GM21737 (cell line): Measurements from ENCODE around the gene ALPL.

Experiments used
- ATAC-seq: cut with Tn5 transposase; IDR thresholded peaks from one replicate; pipeline ENCODE4 v1.9.1; 2021; ENCODE audit warnings: mild to moderate bottlenecking, moderate library complexity; ENCODE audit not compliant: unreplicated experiment

The ALPL gene

DNA sequence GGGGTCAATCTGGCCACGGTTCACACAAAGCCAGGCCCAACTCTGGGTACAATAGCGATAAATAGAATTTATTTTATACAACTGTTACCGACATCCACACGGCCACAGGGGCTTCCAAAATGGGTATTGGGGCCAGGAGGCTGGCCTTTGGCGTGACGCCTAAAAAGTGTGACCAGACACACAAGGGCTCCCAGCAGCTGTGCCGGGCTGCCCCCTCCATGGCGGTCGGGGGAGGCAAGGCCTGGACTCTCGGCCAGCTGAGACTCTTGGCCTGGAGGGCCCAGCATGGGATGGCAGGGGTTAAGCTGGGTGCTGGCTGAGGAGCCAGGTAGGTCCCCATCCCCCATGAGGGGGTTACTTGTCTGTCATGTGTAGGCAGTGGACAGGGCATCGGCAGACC, 87.0 kb downstream of the ALPL start:
- ATAC-seq, result no peak

DNA sequence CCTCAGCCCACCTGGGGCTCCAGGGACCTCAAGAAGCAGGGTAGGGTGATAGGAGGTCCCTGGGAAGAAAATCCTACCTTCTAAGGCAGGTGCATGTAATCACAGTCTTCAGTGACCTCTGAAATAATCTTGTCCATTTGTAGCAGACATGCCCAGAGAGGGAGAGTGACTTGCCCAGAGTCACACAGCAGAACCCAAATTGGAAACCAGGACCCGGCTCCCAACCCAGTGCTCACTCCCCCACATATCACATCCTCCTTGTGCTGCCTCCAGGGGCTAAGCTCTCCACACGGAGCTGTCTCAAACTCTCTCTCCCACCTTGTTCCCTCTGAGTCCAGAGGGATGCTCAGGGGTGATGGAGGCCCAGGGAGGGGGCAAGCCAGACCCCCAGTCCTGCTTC, 87.4 kb downstream of the ALPL start:
- ATAC-seq, result no peak

DNA sequence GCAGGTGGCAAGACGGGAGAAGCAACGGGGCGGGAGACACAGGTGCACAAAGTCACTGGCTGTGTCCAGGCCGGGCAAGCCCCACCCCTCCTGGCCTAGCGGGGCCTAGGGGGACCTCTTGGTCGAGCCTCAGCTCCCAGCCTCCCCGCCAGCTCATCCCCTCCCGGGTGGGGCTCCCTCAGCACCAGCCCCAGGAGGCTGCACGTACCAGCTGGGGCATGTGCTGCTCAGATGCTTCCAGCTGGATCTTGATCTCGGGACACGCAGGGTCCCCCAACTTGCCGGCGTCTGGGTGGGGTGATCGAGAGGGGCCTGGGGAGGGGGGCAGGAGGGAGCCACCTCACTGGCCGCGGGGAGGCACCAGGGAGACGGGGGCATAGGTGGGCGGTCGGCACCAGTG, 88.5 kb downstream of the ALPL start:
- no peak for ATAC-seq

DNA sequence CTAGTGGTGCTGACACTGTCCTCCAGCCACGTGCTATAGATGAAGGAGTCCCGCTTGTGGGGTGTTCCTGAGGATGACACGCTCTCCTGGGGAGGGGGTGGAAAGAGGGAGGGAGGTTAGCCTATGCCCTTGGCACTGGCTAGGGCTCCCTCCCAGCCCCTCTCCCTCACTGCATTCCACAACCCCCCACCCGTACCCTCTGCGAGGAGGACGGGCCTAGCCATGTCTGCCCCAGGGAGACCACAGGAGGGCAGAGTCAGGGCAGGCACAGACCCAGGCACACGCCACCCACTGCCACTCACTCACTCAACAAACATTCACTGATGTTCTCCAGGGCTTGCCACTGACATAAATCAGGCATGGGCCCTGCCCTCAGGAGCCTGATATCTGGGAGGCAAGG, 89.2 kb downstream of the ALPL start:
- ATAC-seq, result no peak

DNA sequence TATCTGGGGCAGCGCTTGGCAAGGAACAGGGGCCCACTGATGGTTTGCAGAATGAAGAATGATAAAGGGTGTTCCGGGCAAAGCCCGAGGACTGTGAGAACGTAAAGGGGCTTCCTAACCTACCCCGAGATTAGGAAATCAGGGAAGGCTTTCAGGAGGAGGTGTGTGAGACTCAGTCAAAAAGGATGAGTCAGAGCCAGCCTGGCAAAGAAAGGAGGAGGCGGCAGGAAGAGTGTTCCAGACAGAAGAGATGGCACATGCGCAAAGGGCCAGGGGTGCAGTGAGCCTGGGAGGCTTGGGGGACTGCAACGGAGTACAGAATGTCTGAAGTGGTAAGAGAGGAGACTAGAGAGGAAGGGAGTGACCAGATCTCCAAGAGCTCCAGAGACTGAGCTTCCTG, 89.7 kb downstream of the ALPL start:
- no peak for ATAC-seq

DNA sequence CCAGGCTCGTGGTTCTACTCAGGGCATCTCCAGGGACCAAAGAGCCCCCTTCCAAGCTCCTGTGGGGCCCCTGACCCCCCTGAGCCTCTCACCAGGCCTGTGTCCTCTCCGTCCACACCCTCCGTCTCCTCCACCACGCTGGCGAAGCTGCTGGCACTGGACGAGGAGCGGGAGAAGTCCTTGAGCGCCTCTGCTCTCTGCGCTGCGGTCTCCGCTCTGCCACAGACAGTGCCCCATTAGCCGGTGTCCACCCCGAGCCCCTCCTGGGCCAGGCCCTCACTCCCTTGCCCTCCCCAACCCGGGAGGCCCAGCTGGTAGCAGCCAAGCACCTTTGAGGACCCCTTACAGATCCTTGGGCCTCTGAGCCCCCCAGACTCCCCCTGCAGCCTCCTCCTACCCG, 90.2 kb downstream of the ALPL start:
- ATAC-seq, result no peak

DNA sequence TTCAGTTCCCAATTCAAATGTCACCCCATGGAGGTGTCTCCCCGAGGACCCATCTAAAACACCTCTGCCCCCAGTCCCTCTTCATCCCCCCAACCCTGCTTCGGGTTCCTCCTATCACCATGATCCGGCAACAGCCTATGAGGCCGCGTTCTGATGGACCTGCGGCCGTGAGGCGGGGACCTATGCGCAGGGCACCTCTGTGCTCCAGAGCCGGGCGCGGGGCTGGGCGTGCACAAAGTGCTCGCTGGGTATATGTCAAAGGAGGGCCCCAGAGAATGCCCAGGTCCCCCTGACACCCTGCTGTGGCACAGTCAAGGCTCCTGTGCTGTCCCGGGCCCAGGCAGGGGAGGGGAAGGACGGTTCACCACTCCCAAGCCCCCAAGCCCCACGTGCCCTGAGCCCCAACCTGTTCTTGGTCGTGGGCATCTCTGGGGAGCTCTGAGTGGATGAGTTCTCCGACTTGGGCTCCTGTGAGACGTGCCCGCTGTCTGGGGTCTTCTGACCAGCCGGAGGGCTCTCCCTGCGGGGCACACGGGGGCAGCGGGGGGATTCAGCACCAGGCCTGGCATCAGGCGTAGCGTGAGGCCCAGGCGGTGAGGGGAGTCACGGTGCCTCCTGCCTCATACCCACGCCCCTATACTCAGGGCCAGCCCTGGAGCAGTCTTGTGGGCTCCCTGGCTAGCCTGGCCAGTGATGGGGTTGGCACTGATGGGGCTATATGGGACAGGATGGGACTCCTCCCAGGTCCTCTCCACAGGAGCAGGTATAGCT, 92.2 kb downstream of the ALPL start:
- no peak for ATAC-seq

DNA sequence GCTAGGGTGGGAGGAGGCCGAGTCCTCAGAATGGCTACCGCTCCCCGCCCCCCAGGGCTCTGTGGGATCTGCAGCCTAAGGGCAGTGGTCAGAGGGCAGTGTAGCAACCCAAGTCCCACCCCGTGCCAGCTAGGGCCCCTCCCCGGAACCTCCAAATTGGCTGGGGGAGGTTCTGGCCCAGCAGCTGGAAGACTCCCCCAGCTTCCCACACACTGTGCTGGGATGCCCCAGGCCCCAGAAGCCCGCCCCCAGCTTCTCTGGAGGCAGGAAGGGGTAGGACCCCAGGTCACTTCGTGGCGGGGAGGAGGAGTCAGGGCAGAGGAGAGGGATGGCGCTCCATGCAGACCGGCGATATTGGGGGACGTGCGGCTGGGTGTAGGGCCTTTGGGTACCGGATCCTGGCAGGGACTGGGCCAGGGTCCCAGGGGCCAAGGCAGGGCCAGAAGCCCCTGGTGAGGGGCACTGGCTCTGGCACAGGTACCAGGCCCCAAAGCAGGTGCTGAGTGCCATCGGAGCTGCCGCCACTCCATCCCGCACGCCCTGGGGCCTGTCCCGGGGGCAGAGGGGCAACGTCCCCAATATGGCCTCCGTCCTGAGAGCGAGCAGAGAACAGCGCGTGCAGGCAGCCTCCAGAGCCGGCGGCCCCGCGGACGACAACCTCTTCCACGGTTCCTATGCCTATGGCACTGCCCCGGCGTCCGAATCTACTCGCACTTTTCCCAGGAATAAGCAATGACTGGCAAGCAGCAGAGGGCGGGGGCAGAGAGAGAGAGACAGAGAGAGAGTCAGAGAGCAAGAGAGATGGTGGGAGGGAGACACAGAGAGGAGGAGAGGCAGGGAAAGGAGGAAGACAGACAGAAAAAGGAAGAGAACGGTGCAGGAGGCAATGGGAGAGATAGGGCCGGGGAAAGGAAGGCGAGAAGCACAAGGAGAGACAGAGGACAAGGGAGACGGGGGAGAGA, 94.2 kb downstream of the ALPL start:
- ATAC-seq, result no peak

DNA sequence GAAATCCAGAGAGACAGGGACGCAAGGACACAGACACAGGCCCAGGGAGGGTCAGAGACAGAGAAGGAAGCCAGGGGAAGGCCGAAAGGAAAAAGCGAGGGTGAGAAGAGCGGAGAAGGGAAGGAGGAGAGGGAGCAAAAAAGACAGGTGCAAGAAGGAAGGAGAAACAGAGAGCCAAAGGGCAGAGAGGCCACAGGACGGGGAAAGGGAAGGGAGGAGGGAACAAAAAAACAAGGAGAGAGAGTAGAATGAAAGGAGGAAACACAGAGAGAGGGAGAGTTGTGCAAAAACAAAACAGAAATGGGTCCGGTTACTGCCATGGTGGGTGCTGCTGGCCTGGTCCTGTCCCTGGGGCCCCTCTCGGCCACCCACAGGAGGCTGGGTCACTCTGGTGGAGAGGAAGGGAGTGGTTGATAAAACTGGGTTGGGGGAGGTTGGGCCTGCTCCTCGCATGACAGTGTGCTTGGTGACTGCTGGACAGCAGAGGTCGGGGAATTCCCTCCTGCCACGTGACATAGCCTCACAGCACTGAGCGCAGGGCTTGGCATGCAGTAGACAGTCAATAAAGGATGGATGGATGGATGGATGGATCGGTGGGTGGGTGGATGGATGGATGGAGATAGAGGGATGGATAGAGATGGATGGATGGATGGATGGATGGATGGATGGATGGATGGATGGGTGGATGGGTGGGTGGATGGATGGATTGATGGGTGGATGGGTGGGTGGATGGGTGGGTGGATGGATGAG, 95.2 kb downstream of the ALPL start:
- no peak for ATAC-seq

DNA sequence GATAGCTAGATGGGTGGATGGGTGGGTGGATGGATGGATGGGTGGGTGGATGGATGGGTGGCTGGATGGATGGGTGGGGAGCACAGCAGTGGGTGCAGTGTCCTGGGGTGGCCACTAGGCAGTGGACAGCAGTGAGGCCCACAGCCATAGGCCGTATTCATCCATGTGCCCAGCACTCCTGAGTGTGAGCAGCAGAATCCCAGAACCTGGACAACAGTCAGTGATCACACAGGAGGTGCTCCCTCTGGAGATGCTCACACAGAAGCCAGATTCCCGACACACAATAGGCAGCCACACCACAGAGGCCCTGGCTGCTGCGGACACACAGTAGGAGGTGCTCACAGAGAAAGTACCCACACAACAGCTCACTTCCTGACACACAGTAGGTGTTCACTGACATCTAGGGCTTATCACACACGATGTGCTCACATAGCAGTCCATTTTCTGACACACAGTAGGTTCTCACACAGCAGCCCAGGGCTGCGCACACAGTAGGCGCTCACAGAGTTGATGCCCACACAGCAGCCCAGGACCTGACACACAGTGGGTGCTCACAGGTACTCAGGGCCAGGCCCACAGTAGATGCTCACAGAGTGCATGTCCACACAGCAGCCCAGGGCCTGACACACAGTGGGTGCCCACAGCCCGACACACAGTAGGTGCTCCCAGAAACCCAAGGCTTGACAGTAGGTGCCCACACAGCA, 95.9 kb downstream of the ALPL start:
- no peak for ATAC-seq

DNA sequence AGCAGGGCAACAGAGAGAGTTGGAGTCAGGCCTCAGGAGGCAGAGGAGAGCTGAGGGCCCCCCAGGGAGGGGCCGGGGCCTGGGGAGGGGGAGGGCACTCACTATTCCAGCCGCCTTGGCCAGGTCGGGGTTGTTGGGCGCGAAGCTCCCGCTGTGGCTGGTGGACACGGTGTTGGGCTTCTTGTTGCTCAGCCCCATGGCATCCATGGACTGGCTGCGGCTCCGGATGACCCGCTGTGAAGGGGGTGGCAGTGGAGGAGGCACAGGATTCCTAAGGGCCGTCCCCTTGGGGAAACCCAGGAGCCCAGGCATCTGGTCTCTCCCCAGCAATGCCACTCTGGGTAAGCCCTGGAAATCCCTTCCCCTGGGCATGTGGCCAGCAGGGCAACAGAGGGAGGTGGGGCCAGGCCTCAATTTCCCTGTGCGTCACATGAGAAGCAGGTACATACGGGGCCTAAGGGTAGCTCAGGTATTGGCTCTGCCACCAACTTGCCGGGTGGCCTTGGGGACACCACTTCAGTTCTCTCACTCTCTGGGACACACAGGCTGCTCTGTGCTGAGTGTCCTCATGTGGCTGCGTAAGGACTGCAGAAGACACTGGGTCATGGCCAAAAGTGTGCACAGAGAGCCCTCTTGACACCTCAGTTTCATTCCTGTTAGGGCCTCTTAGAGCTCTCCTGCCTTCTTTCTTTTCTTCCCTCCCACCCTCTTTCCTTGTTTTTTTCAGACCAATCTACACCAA, 96.9 kb downstream of the ALPL start:
- ATAC-seq, result no peak

DNA sequence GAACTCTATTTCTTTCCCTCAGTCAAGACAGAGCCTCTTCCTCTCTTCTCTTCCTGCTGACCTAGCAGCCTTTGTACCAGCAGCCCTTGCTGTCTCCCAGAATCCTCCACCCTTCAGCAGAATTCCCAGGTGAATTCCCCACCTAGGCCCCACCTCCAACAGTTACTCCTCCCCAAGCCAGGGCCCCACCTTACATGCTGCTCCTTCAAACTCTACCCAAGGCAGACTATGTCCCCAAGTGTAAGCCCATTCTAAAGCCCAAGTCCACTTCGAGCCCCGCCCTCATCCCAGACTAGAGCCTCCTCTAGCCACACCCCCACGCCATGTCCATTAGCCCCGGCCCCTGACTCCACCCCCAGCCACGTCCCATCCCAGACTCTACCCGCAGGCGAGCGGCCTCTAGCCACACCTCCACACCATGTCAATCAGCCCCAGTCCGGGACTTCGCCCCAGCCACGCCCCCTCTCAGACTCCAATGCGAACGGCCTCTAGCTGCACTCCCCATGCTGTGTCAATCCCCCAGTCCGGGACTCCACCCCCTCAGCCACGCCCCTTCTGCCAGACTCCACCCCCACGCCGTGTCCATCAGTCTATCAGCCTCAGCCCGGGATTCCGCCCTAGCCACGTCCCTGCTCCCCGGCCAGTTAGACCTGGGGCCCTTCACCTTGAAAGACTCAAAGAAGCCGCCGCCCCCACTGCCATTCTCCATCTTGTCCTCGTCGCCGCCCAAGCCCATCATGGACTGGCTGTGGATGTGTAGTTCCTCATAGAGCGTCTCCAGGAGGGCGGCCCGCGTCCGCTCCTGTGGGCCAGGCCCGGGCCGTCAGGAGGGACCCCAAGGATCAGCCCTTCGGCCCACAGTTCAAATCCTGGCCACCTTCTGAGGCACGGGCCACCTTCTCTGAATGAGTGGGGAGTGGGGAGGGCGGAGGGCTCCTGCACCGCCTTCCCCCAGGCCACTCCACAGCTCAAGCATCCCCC, 98.6 kb downstream of the ALPL start:
- no peak for ATAC-seq

DNA sequence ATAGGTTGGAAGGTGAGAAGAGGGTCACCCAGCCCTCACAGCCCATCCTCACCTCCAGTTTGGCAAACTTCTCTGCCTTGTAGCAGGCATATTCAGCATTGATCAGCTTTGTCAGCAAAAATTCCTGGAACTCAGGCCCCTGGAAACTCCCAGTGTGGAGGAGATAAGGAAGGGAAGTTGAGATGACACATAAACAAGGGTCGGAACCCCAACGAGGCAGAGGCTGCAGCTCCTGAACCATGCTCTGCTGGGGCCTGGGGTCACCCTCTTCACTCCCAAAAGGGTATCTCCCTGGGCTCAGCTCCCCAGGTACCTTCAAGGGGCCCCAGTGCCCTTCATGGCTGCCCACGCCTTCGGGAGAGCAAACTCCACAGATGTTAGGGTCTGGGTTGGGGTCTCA, 99.6 kb downstream of the ALPL start:
- no peak for ATAC-seq

DNA sequence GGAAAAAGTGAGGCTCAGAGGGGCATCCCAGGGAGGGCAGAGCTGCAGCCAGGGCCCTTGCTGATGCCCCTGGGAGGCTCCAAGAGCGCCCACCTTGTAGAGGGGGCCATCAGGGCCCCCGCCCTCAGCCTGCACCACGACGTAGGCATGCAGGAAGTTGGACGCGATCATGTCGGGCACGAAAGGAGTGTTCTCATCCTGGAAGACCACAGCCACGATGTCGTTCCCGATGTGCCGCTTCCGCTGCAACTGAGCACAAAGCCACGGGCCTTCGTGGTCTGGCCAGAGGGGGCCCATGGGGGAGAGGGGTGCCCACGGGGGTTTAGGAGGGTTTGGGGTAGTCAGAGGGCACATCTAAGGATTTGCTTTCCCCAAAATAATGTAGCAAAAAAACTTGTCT, 100.8 kb downstream of the ALPL start:
- ATAC-seq, result no peak

DNA sequence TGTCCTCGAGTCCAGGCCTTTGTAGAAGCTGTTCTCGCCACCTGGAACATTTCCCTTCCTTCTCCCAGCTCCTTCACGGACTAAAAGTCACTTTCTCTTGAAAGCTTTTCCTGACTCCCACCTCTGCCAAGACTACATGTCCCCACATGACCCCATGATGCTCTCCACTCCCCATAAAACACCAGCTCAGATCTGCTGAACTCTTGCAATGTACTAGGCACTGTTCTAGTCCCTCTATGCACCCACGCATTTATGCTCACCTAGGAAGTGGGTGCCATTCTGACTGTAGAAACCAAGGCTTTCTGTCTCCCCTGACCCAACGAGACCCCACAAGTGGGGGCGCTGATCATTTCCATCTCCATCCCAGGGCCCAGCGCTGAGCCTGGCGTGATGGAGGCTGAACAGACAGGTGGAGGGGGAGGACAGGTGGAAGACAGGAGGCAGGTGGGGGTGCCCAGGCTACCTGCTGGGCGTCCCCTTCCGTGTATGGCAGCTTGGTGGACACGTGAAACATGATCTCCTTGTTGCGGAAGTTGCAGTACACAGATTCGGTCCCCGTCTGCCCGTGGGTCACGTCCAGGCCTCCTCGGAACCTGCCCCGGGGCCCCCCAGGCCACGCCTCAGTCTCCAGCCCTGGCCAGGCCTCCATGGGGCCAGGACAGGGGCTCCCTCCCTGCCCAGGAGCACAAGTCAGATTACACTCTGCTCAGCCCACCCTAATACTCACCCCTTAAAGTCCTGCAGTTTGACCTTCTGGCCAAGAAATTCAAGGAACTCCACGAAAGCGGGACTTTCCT, 102.0 kb downstream of the ALPL start:
- no peak for ATAC-seq

DNA sequence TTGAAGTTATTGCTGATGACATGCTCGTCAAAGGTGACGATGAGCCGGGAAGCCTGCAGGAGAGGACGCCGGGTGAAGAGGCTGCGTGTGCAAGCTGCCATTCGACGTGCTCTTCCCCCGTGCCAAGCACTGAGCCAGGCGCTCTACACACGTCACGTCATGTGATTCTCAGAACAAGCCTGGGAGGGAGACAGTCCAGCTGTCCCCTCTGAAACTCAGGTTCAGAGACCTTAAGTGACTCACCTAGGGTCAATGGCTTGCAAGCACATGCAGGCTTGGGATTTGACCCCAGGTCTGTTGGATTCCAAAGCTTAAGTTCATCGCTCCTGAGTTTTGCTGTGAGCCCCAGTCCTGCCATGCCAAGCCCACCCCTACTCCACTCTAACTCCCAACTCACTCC, 102.8 kb downstream of the ALPL start:
- ATAC-seq, result no peak

DNA sequence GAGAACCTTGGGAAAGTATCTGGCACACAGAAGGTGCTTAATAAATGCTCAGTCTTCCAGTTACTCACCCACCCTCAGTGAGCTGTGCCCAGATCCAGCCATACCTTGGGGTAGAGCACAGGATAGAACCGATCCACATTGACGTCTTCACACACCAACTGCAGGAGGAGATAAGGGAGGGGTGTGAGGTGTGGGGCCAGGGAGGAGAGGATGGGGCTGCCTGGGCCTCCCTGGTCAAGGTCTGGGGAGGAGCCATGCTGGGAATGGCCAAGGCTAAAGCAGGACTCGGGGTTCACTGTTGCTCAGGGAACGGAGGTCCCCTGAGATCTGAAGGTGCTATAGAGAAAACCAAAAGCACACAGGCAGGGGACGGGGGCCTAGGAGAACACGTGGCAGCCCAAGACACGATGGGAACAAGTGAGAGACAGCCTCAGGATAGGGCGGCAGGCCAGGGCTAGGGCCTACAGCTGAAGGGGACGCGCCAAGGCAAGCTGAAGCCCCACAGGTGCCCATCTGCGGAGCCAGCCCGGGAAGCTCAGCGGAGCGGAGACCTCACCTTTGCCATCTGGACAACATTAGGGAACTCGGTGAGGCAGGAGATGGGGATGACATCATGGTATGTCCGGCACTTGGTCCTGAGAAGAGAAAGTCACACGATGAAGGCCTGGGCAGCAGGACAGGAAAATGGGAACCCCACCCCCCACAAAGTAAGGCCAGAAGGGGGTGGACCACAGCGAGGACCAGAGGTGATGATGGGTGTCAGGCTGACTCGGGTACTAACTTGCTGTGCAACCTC, 104.0 kb downstream of the ALPL start:
- ATAC-seq, result no peak
